ENCODE data around the gene PRAME. TPM values are rescaled to one million over a fixed set of nuclear protein-coding genes. Genes with fewer than 3 reads are reported as not detected.
A peak's percentile ranks its signal among the peaks of the same experiment; 100 is the strongest.

The PRAME gene
- total and polyA plus RNA-seq, 7 experiments from 2014 or later: not detected

DNA sequence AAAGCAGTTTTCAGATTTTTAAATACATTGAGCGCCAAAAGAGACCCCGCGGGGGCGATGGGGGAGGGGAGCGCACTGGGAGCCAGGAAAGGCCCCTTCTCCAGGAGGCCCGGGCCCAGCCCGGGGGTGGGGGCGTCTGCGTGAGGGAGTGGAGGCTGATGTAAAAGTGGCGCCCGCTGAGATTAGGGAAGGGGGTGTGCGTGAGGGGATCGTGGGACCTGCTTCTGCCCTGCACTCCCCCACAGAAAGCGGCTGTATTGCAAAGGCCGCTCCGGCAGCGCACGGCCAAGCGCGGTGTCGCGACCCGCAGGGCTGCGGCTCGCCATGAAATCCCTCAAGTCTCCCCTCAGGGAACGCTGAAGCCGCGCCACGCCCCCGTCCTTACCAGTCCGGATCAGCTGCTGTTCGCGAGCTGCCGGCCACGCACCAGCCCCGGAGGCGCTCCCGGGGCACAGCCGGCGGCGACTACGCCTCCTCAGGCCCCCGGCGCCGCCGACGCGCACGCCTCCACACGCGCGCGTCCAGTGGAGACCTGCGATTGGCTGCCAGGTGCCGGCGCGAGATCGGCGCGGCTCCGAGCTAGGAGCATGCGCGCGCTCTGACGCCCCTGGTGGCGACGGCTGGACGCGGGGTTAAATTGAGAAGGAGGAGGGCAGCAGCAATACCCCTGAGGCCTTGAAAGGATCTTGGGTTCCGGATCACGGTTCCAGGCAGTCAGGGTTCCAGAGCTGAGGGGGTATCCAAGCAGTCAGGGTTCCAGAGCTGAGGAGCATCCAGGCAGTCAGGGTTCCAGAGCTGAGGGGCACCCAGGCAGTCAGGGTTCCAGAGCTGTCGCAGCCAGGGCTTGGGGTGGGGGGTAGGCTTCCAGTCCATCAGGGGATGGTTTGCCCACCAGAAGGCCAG is 50.5 kb downstream of the PRAME start, which contains the start of gene ZNF280B:
TSS of gene ZNF280B (minus strand) at position 469 of the 903 bp plus-strand sequence. CDS start 19,344 bp downstream, outside the sequence.
- Mint-ChIP-seq H3K9me3 (peaks cover 0 to 24% (median 5%) of the 10 kb centered on the region in 11 donors), H3K27me3 (peaks cover 0 to 17% (median 5%) of the 10 kb centered on the region in 5 donors), H3K4me1 (peaks cover 9 to 36% (median 25%) of the 10 kb centered on the region in 7 donors), H3K36me3 (peaks cover 16 to 27% (median 22%) of the 10 kb centered on the region in 5 donors), H3K27ac (peak within 1 kb of the TSS in 8 of 9 donors; percentile 30 to 82 (median 66)), H3K4me3 (peak within 1 kb of the TSS; percentile 74 to 91 (median 84))
- DNase-seq: peak; percentile 70 to 82 (median 79)
- Histone ChIP-seq H3K9me3 (ENCODE audit: control insufficient read depth in 2 of 3, low read length in 3 of 3) (peaks cover 0 to 5% (median 0%) of the 10 kb centered on the region in 3 experiments), H3K4me3 (ENCODE audit: low read length) (peak within 1 kb of the TSS; percentile 61), H3K27me3 (ENCODE audit: control insufficient read depth in 2 of 2, insufficient read depth in 2 of 2, low read length in 2 of 2) (no peaks in the 10 kb centered on the region), H3K27ac (ENCODE audit: low read depth, low read length) (peak within 1 kb of the TSS; percentile 67), H3K36me3 (ENCODE audit: control insufficient read depth in 2 of 3, insufficient read depth in 3 of 3, low read length in 3 of 3) (peaks cover 0 to 3% (median 0%) of the 10 kb centered on the region in 3 experiments), H3K4me1 (ENCODE audit: control insufficient read depth in 2 of 2, insufficient read depth in 2 of 2, low read length in 2 of 2) (peaks cover 0 to 15% of the 10 kb centered on the region in 2 donors)
- intact Hi-C loops (cut with micrococcal nuclease): no loop called here
- peak; percentile 99 for ATAC-seq
- CTCF ChIA-PET: interaction anchor here (1.0 to 1.2 kb wide), 2 partner anchors 19 to 44 kb away, joined by 3 read pairs; no protein-coding TSS in a partner anchor
- POLR2A ChIA-PET: interaction anchor here (0.5 kb wide), 1 partner anchor 211 kb away, joined by 5 read pairs; no protein-coding TSS in a partner anchor

DNA sequence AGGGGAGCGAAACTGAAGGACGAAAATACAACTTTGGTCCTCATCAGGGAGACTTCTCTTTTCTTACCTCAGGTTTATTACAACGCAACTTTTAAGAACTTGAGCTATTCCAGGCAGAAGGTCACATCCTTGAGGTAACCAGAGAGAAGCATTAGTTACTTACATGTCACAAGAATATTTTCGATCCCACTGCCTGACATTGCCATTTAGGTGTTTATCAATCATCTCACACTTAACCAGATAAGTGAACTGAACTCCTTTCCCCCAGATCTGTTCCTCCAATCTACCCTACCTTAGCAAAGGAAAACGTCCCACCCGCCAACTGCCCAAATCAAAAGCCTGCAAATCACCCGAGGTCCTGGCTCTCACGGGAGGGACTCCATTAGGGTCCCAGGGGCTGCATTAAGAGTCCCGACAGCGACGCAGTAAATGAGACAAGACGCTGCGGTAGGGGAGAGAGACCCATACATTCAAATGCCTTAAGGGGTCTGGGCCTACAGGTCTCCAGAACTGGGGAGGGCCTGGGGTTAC is 51.3 kb downstream of the PRAME start:
- peaks cover 0 to 24% (median 5%) of the 10 kb centered on the region in 11 donors for H3K9me3 Mint-ChIP-seq
- peaks cover 0 to 5% (median 0%) of the 10 kb centered on the region in 3 experiments for H3K9me3 ChIP-seq (ENCODE audit: control insufficient read depth in 2 of 3, low read length in 3 of 3)
- DNase-seq (peak in 3 of 9 donors; percentile 0 to 21 (median 8)), ATAC-seq (no peak)
- H3K4me3 ChIP-seq (ENCODE audit: low read length): peak overlapping the region; percentile 61
- intact Hi-C loops (cut with micrococcal nuclease): no loop called here
- H3K27me3 ChIP-seq (ENCODE audit: control insufficient read depth in 2 of 2, insufficient read depth in 2 of 2, low read length in 2 of 2): no peaks in the 10 kb centered on the region
- H3K36me3 ChIP-seq (ENCODE audit: control insufficient read depth in 2 of 3, insufficient read depth in 3 of 3, low read length in 3 of 3): peaks cover 0 to 3% (median 0%) of the 10 kb centered on the region in 3 experiments
- H3K27ac ChIP-seq (ENCODE audit: low read depth, low read length): peak overlapping the region; percentile 67
- H3K27me3 Mint-ChIP-seq: peaks cover 0 to 14% (median 5%) of the 10 kb centered on the region in 5 donors
- POLR2A ChIA-PET: no interaction called here
- peak overlapping the region; percentile 74 to 91 (median 84) for H3K4me3 Mint-ChIP-seq
- CTCF ChIA-PET: interaction anchor here (1.0 kb wide), 1 partner anchor 18 kb away, joined by 3 read pairs; no protein-coding TSS in a partner anchor
- H3K36me3 Mint-ChIP-seq: peaks cover 16 to 34% (median 22%) of the 10 kb centered on the region in 5 donors
- peaks cover 0 to 15% of the 10 kb centered on the region in 2 donors for H3K4me1 ChIP-seq (ENCODE audit: control insufficient read depth in 2 of 2, insufficient read depth in 2 of 2, low read length in 2 of 2)
- H3K27ac Mint-ChIP-seq: peak overlapping the region in 8 of 9 donors; percentile 30 to 79 (median 66)
- peaks cover 9 to 36% (median 25%) of the 10 kb centered on the region in 7 donors for H3K4me1 Mint-ChIP-seq

DNA sequence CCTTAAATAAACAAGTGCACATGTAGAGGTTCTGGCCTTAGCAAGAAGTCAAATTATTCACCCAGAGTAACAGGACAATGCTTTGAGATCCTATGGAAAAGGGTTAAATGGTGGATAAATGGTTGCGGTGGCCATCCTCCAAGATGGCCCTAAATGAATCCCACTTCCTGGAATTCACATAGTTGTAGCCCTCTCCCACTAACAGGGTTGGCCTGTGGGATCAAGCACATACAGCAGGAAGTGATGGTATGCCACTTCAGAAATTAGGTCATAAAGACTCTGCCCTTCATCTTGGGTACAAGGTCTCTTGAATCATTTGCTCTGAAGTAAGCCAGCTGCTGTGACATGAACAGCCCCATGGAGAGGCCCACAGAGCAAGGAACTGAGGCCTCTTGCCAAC is 52.3 kb downstream of the PRAME start:
- Mint-ChIP-seq H3K27ac (no peak overlapping the region), H3K4me1 (peaks cover 9 to 36% (median 25%) of the 10 kb centered on the region in 7 donors), H3K36me3 (peaks cover 16 to 45% (median 27%) of the 10 kb centered on the region in 5 donors), H3K9me3 (peaks cover 0 to 24% (median 5%) of the 10 kb centered on the region in 11 donors), H3K4me3 (peak overlapping the region in 7 of 10 donors; percentile 18 to 82 (median 29)), H3K27me3 (peaks cover 0 to 6% (median 0%) of the 10 kb centered on the region in 5 donors)
- peaks cover 0 to 3% (median 0%) of the 10 kb centered on the region in 3 experiments for H3K36me3 ChIP-seq (ENCODE audit: control insufficient read depth in 2 of 3, insufficient read depth in 3 of 3, low read length in 3 of 3)
- peaks cover 0 to 5% (median 0%) of the 10 kb centered on the region in 3 experiments for H3K9me3 ChIP-seq (ENCODE audit: control insufficient read depth in 2 of 3, low read length in 3 of 3)
- no peaks in the 10 kb centered on the region for H3K27me3 ChIP-seq (ENCODE audit: control insufficient read depth in 2 of 2, insufficient read depth in 2 of 2, low read length in 2 of 2)
- POLR2A ChIA-PET: no interaction called here
- H3K27ac ChIP-seq (ENCODE audit: low read depth, low read length): no peak overlapping the region
- no peak overlapping the region for H3K4me3 ChIP-seq (ENCODE audit: low read length)
- intact Hi-C loops (cut with micrococcal nuclease): no loop called here
- ATAC-seq: no peak
- peaks cover 0 to 15% of the 10 kb centered on the region in 2 donors for H3K4me1 ChIP-seq (ENCODE audit: control insufficient read depth in 2 of 2, insufficient read depth in 2 of 2, low read length in 2 of 2)
- DNase-seq: no peak
- CTCF ChIA-PET: interaction anchor here (0.6 kb wide), 1 partner anchor 35 kb away, joined by 3 read pairs; no protein-coding TSS in a partner anchor

DNA sequence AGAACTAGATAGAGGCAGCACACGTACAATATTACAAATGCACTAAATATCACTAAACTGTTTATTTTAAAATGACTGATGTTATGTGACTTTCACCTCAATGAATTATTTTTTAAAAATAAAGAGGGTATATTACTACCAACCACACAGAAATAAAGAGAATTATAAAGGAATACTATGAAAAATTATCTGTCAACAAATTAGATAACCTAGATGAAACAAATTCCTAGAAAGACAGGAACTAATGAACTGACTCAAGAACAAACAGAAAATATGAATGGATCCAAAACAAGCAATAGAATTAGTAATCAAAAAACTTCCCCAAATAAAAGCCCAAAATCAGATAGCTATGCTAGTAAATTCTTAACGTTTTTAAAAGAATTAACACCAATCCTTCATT is 60.8 kb downstream of the PRAME start:
- no peaks in the 10 kb centered on the region for H3K9me3 Mint-ChIP-seq
- no peak for ATAC-seq
- H3K36me3 Mint-ChIP-seq: peaks cover 0 to 37% (median 16%) of the 10 kb centered on the region in 5 donors
- H3K27ac Mint-ChIP-seq: no peak overlapping the region
- Histone ChIP-seq H3K36me3 (ENCODE audit: control insufficient read depth in 2 of 3, insufficient read depth in 3 of 3, low read length in 3 of 3) (peaks cover 0 to 3% (median 0%) of the 10 kb centered on the region in 3 experiments), H3K27ac (ENCODE audit: low read depth, low read length) (no peak overlapping the region), H3K4me3 (ENCODE audit: low read length) (no peak overlapping the region), H3K4me1 (ENCODE audit: control insufficient read depth in 2 of 2, insufficient read depth in 2 of 2, low read length in 2 of 2) (no peaks in the 10 kb centered on the region), H3K9me3 (ENCODE audit: control insufficient read depth in 2 of 3, low read length in 3 of 3) (no peaks in the 10 kb centered on the region), H3K27me3 (ENCODE audit: control insufficient read depth in 2 of 2, insufficient read depth in 2 of 2, low read length in 2 of 2) (no peaks in the 10 kb centered on the region)
- H3K4me1 Mint-ChIP-seq: peaks cover 0 to 12% (median 0%) of the 10 kb centered on the region in 7 donors
- no peak for DNase-seq
- no peaks in the 10 kb centered on the region for H3K27me3 Mint-ChIP-seq
- POLR2A ChIA-PET: no interaction called here
- H3K4me3 Mint-ChIP-seq: no peak overlapping the region
- CTCF ChIA-PET: no interaction called here
- intact Hi-C loops (cut with micrococcal nuclease): no loop called here

Other genes with a start within 250 kb of the PRAME start
- gene ZNF280B, start 50.5 kb downstream of the PRAME start, total RNA-seq: 1 to 10 TPM; 2.1 to 3.6 (median 2.2) TPM
- 1 to 10 TPM; 2.3 to 2.7 TPM for gene ZNF280B, start 50.5 kb downstream of the PRAME start, polyA plus RNA-seq
- gene ZNF280A, start 39.0 kb downstream of the PRAME start, total RNA-seq: not detected
- not detected for gene ZNF280A, start 39.0 kb downstream of the PRAME start, polyA plus RNA-seq
- not detected for gene GGTLC2, start 85.3 kb upstream of the PRAME start, total RNA-seq
- not detected for gene GGTLC2, start 85.3 kb upstream of the PRAME start, polyA plus RNA-seq